NCI-H1092 (cell line): ENCODE results near the gene DZANK1.
"Not testable (repeated sequence)": the region's sequence is repeated elsewhere in the genome, so short reads cannot be mapped to it uniquely, and the experiment has no call there.

Source experiments
- DNase-seq: peaks from one replicate; lab custom pipeline; 2025; lab: John Stamatoyannopoulos, UW

DZANK1 gene

DNA sequence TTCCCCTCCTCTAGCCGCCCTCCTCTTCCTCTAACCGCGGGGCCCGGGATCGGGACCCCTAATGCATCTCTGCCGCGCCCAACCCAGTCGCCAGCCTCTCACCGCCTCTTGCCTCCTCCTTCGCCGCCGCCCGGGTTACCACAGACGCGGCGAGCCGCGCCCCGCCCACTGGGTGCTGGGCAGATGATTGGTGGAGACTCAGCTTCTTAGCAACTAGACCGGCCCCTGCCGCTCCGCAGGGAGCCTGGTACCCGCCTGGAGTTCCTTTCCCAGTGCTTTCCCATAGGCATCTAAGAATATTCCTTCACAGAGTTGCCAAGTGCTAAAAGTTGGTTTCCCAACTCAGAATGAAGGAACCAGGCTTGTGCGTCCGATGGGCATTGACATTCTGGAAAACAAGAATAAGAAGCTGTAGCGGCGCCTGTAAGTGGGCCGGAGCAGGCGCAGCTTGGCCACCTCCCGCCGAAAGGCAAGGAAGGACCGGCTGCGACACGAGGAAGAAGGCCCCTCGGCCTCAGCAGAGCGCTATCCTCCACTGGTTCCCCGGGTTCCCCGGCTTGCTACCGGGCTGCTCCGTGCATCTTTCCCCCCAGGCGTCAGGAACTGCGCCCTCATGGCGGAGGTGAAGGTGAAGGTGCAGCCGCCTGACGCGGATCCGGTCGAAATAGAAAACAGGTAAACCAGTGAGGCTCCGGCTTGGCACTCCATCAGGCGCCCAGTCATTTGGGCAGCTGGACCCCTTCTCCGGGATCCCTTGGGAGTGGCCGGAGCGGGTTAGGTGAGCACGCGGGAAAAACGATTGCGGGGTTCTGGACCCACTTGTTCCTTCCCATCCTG, at the start of gene DZANK1, which contains the start of gene POLR3F:
Gene DZANK1, minus strand, starts transcription at position 137 of the 837 bp plus-strand sequence. CDS start 1,672 bp downstream, outside the sequence.
Gene POLR3F, plus strand, starts transcription at position 497 of the 837 bp plus-strand sequence. Its CDS starts 117 bp downstream, at position 614.
- DNase-seq = peak; percentile 92

DNA sequence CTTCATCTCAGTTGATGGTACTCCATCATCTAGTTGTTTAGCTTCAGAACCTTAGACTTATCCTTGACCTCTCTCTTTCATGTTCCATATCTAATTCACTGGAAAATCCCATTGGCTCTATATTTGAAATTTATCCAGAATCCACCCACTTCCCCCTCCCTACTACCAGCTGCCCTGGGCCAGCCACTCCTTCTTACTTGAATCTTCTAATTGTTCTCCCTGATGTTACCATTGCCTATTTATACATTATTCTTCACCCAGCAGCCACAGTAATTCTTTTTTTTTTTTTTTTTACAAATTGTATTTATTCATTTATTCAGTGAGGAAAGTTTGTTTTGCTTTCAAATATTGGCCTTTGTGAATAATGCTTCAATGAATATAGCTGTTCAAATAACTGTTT, 49.1 kb upstream of the DZANK1 start:
- no peak for DNase-seq

DNA sequence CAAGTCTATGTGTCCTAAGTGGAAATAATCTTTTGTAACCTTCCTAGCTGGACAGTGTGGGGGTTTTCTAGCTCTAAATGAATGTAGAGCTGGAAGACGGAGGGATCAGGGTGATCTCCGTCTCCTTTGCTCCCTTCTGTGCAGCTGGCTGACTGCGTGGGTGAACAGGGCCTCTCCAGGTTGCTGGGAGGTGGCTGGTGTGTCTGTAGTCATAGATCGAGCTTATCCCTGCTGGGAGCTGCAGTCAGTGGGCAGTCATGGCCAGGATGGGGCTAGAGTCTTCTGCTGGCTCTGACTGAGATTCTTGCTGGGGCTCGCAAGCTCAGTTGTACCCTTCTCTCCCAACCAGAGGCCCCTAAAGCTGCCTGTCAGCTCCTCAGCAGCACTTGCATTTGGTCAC, 47.3 kb upstream of the DZANK1 start:
- DNase-seq = no peak

DNA sequence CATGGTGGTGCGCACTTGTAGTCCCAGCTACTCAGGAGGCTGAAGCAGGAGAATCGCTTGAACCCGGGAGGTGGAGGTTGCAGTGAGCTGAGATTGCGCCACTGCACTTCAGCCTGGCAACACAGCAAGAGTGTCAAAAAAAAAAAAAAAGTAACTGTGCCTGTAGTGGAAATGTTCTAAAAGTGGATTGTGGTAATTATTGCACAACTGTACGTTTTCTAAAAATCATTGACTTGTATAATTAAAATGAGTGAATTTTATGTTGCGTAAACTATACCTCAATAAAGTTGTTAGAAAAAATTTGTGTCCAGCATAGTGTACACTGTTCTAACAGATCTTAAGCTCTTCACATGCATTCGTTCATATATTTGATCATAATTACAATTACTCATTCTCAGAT, 46.4 kb upstream of the DZANK1 start:
- no peak for DNase-seq

DNA sequence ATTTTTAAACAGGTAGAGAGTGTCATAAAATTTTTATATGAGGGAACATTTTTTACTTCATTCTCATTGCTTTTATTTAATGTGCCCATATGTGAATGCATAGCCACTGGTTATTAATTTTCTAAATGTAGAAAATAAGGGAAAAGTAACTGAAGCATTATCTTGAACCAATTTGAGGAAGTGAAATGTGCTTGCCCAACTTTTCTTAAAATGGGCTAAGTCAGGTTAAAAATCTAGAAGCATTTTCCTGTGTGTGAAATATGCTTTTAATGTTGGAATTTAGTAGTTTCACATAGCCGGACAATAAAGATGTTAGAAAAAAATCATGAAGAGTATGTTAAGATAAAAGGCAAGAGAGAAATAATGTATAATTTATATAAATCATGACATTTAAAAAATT, 44.7 kb upstream of the DZANK1 start:
- no peak for DNase-seq

DNA sequence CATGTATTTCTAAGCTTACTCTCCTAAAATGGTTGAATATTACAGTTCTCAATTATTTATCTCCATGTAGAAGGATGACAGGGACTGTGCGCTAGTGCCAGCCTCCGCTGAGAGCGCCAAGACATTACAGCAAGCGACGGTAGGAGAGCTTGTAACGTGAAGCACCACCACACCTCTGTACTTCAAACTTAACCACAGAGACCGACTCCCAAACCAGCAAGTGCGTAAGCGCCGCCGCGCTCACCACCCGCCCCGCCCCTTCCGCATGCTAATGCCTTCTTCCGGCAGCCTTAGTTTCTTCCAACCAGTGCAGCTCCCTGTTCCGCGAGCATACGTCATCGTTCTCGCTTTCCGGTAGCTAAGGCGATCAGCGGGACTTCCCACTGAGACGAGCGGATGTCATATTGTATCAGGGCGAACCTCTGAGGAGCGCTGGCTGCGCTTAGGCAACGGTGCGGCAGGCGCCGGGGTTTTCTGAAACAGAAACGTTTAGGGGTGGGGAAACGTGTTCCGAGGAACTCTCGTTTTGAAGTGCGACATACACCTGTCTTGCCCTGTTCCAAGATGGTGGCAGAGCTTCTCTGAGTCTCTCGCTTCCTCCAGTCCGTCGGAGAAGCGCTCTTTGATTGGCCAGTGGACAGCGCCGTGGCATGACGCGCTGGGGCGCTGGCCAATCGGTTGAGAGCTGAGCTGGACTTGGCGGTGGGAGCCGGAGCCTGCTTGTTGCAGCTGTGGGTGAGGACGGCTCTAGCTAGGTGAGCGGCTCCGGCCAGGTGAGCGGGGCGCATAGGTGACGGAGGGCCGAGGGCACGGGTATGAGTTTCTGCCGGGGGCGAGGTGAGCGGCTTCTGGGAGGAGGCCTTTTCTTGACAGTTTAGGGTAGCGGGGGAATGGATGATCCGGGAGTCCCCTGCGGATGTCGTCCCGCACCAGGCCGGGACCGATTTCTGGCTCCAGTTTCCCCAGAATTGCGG, 40.7 kb upstream of the DZANK1 start, which contains the start of gene SEC23B:
Gene SEC23B, plus strand, starts transcription at position 723 of the 974 bp plus-strand sequence. CDS start 2,896 bp downstream, outside the sequence.
- peak; percentile 97 for DNase-seq

DNA sequence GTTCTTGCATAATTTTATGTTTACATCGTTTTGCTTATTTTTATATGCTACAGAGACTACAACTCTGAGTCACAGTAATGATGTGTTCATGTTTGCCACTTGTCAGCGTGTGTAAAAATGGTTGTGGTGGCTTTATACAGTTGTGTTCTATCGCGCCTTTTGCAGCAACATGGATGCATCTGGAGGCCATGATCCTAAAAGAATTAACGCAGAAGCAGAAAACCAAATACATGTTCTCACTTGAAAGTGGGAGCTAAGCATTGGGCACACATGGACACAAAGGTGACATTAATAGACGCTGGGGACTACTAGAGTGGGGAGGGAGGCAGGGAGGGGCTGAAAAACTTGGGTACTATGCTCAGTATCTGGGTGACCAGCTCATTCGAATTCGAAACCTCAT, 39.9 kb upstream of the DZANK1 start:
- no peak for DNase-seq

DNA sequence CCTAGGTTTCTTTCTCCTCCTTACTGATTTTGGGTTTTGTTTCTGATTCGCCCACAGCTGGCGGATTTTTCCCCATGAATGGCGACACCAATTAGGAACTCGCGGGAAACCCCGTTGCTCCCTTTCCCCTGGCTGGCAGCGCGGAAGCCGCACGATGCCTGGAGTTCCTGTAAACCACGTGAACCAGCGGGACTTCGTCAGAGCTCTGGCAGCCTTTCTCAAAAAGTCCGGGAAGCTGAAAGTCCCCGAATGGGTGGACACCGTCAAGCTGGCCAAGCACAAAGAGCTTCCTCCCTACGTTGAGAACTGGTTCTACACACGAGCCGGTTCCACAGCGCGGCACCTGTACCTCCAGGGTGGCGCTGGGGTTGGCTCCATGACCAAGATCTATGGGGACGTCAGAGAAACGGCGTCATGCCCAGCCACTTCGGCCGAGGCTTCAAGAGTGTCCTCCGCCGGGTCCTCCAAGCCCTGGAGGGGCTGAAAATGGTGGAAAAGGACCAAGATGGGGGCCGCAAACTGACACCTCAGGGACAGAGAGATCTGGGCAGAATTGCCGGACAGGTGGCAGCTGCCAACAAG, 37.7 kb upstream of the DZANK1 start:
- DNase-seq = no peak

DNA sequence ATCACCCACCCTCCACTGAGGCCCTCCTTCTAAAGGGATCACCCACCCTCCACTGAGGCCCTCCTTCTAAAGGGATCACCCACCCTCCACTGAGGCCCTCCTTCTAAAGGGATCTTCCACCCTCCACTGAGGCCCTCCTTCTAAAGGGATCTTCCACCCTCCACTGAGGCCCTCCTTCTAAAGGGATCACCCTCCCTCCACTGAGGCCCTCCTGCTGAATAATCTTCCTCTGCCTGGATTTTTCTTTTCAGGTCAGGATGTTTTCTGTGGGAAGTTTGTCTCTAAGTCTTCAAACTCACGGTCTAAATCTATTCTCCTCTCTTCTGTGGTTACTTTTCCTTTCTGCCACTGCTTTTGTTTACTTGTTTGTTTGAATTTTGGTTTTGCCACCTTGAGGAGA, 34.8 kb upstream of the DZANK1 start:
- DNase-seq = not testable (repeated sequence)

DNA sequence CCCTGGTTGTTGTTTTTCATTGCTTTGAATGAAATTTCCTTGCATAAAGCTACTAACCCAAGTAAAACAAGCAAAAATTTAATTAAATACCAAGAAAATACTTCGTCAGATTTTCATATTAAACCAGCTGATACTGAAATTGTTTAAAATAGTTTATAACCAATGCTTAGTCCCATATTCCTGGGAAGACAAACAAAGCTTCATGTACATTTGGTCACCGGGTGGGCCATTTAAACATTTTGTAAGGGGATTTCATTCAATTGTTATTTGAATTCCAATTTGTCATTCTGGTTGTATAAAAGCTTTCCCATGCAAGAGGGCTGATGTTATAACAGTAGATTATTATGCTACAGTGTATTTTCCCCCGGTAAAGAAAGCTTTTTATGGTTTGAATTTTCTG, 30.8 kb upstream of the DZANK1 start:
- DNase-seq = no peak

DNA sequence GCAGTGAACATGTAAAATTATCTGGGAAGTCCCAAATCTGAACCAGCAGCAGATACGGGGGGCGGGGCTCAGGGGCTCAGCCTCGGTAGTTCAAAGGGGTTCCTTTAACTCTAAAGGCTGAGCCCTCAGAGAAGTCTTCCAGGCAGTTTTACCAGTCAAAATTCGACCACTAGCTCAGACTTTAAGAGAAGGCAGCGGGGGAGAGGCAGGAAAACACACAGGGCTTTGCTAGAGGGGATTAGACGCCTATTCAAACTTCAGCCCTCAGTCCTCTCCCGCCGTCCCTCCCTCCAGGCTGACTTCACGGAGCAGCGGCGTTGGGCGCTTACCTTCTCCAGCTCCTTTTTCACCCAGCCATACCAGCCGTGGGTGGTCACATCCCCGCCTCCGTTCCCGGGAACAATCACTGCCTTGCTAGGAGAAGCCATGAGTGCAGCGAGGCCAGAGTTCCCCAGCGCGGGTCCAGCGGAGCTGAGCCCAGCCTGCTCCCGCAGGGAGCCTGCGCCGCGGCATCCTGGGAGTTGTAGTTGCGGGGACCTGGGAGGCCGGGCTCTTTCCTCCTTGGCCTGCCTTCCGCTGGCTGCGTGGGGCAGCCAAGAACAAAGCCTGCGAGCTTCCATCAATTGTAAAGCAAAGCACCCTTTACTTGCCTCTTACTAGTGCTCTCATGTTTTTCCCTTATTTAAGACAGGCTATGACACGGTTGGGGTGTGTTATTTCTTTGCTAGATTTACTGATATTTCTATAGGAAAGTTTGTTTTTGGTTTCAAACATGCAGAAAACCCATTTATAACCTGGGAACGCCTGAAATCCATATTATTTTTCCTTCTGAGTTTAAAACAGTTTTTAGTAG, 30.1 kb upstream of the DZANK1 start, which contains the start of gene RBBP9:
Gene RBBP9, minus strand, starts transcription at position 486 of the 853 bp plus-strand sequence. Its CDS starts 58 bp downstream, at position 428.
- peak; percentile 75 for DNase-seq

DNA sequence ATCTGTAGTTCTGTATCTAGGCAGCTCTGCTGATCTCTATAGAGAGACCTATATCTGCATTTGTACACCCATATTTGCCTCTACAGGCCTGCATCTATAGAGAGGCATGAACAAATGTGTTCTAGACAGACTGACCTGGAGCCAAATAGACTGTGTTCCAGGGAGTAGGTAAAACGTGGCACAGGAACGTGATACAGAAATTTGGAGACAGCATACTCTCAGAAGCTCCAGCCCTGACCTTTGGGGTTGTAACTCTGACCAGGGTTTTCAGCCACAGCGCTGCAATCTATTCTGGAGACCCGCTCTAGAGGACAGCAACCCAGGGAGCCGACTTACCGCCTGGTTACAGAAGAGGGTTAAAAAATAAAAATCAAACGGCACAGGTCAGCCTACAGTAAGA, 29.2 kb upstream of the DZANK1 start:
- DNase-seq = no peak

DNA sequence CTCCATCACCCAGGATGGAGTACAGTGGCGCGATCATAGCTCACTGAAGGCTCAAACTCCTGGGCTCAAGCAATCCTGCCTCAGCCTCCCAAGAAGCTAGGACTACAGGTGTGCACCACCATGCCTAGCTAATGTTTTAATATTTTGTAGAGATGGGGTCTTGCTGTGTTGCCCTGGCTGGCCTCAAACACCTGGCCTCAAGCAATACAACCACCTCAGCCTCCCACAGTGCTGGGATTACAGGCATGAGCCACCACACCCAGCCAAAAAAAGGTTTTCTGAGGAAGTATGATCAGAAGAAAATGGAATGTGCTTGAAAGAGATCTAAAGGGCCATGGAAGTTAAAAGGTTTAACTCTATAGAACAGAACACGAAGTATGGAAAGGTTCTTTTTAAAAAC, 21.5 kb upstream of the DZANK1 start:
- no peak for DNase-seq

DNA sequence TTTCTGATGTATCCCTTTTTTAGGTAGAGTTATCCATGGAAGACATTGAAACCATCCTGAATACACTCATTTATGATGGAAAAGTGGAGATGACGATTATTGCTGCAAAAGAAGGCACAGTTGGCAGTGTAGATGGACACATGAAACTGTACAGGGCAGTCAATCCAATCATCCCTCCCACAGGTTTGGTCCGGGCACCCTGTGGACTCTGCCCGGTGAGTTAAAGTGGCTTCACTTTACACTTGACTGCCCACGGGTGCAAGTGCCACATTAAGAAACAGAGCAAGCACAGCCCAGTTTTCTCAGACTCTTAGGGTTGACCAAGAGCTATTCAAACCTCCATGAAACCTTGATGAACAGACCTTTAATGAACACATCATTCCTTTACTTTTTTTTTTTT, 14.8 kb upstream of the DZANK1 start:
- no peak for DNase-seq

DNA sequence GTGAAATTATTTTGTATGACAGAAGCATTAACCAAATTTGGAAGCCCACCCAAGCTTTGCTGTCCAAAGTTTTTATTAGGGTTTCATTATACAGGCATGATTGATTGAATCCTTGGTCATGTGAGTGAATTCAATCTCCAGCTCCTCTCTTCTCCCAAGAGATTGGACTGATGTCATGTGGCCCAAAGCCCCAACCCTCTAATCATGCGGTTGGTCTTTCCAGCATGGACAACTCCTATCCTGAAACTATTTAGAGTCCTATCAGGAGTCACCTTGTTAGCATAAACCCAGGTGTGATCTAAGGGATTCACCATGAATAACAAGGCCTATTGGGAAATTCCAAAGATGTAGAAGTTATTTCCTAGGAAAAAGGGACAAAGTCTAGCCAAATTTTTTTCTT, 11.0 kb upstream of the DZANK1 start:
- no peak for DNase-seq

DNA sequence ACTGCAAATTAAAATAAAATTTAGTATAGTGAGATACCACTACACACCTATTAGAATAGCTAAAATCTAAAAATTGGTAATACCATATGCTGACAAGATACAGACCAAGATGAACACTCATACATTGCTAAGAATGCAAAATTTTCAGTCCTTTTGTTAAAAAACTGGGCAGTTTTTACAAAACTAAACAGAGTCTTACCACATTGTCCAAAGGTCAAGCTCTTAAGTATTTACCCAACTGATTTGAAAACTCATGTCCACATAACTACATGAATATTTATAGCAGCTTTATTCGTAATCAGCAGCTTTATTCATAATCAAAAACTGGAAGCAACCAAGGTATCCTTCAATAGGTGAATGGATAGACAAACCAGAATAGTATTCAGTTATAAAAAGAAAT, 10.4 kb upstream of the DZANK1 start:
- DNase-seq = no peak

DNA sequence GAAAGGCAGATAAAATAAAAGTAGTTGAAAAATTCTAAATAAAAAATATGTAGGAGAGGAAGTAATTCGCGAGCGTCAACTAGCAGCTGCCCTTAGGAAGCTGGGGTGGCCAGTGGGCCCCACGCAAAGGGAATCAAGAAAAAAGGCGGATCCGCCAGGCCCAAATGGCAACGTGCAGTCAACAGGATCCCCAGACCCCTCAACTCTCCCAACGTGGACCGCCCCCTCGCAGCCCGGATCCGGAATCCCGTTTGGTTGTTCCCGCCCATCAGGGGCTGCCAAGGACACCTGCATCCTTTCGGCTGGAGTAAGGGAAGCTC, 296 bp downstream of the DZANK1 start:
- DNase-seq = peak; percentile 82

DNA sequence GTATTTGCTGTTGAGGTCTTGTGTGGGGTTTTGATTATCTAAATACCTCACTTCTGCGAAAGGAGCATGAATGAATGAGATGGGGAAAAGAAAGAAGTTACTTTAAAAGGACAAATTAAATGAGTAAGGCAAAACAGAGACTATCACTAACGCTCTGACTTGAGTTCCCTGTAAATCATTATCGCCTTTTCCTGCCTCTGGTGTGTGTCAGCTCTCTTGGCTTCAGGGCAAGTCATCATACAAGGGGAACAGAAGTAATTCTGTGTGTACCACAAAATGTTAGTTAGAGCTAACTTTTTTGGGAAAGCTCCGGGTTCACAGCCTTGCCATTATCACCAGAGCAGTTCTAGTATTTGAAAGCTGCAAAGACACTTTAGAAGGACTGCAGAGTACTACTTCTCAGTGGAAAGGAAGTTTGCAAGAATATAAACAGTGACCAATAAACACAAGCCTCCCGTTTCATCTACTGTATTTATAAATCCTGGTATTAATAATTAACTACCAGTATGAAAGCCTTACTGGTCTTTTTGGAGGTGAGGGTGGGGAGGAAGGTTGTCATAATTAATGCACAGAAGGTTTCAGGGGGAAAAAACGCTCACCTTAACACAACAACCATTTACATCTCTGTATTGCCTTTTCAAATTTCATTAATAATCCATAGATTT, 1.2 kb downstream of the DZANK1 start:
- no peak for DNase-seq

DNA sequence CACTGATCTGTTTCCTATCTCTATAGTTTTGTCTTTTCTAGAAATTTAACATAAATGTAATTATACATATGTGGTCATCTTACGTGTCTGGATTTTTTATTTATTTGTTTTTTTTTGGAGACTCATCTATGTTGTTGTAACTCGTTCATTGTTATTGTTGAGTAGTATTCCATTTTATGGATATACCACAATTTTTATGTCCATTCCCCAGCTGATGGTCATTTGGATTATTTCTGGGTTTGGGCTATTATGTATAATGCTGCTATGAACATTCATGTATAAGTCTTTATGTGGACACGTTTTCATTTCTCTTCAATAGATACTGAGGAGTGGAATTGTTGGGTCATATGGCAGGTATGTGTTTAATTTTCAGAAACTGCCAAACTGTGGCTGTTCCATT, 10.2 kb downstream of the DZANK1 start:
- DNase-seq = no peak

DNA sequence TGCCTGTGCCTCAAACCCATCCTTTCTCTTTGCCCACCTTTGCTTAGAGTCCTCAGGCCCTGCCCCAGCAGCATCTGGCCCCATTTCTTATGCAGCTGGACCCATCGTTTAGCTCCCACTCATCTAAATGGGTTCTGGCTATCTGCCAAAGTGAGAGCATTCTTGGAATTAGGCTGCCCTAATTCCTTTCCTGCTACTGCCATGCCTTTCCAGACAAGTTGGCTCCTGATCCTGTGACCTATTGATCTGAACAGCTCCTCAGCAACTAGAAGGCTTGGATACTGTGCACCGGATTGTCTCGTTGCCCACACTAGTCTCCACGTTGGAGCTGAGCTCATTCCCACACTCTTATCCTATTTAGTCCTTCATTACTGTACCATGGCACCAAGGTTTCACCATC, 22.9 kb downstream of the DZANK1 start:
- DNase-seq = peak; percentile 22

DNA sequence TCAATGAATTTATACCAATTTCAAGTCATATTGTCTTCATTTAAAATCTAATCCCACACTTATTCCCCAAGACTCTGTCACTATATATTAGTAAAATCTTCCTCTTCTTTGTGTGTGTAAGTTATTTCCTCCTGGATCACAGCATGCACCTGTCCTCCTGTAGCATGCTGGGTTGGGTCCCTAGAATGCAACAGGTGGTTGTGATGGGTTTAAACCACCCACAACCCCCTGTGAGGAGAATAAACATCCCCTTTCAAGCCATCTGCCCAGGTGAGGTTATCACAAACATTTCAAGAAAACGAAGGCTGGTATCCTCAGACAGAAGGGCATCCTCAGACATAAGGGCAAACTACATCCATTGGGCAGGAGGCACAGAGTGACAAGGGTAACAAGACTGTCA, 26.4 kb downstream of the DZANK1 start:
- no peak for DNase-seq
